ENCODE data around the gene C11orf24. TPM values are rescaled to one million over a fixed set of nuclear protein-coding genes. Genes with fewer than 3 reads are reported as not detected.

Gene C11orf24
- total and polyA plus RNA-seq, 9 of the 15 experiments (the other 6 are each of a cell fraction or from before 2014, with no cell fraction given) = 2.0 to 65.2 (median 32.5) TPM

GRCh38 chr11:68315171-68315920 is 43.6 kb upstream of the C11orf24 start (continued):
- TF ChIP-seq PRDM10 (IDR thresholded peaks at IDR 0.05; ENCODE audit: partially characterized antibody) = peak; percentile 19
- no peak for TF ChIP-seq ZNF507 (tag; conservative IDR thresholded peaks at IDR 0.05)
- peak; percentile 72 for TF ChIP-seq CHD4 (IDR thresholded peaks at IDR 0.05; ENCODE audit: insufficient read depth, insufficient replicate concordance, low read depth, low read length, poor library complexity, severe bottlenecking)
- TF ChIP-seq NR1H2 (CRISPR knock-in tag; IDR thresholded peaks at IDR 0.05) = no peak
- no peak for TF ChIP-seq MLLT1 (IDR thresholded peaks at IDR 0.05)
- TF ChIP-seq UBTF (IDR thresholded peaks at IDR 0.05; ENCODE audit: borderline replicate concordance in 1 of 2, low read depth in 2 of 2, low read length in 2 of 2) = 0 out of 4 replicates have a peak, but pooled peaks of 1 of the 2 experiments have one; percentile 40
- TF ChIP-seq E2F5 (CRISPR knock-in tag; IDR thresholded peaks at IDR 0.05) = 0 out of 2 replicates have a peak, but pooled peaks have one; percentile 32
- no peak for TF ChIP-seq ZNF311 (CRISPR knock-in tag; IDR thresholded peaks at IDR 0.05)
- TF ChIP-seq NELFE (IDR thresholded peaks at IDR 0.05; ENCODE audit: insufficient read depth, insufficient read length) = no peak
- no peak for TF ChIP-seq MYNN (IDR thresholded peaks at IDR 0.05)
- no peak for TF ChIP-seq MYNN (CRISPR knock-in tag; IDR thresholded peaks at IDR 0.05)
- peak in 1 of 3 experiments; percentile 17 for TF ChIP-seq YY1 (IDR thresholded peaks at IDR 0.05; ENCODE audit: borderline replicate concordance in 1 of 3, control insufficient read depth in 1 of 3, extremely low read depth in 1 of 3, insufficient read depth in 3 of 3, insufficient read length in 1 of 3, insufficient replicate concordance in 2 of 3, low read depth in 1 of 3, low read length in 2 of 3)
- no peak for TF ChIP-seq CSDE1 (IDR thresholded peaks at IDR 0.05)
- 0 out of 2 replicates have a peak, but pooled peaks have one; percentile 37 for TF ChIP-seq NR2C2 (CRISPR knock-in tag; IDR thresholded peaks at IDR 0.05)
- TF ChIP-seq NR2C2 (tag; IDR thresholded peaks at IDR 0.05) = no peak
- no peak for TF ChIP-seq ARHGAP35 (IDR thresholded peaks at IDR 0.05; ENCODE audit: partially characterized antibody)
- no peak for TF ChIP-seq CHCHD3 (CRISPR knock-in tag; IDR thresholded peaks at IDR 0.05)
